ENCODE results near the gene VWCE. TPM values are rescaled to one million over a fixed set of nuclear protein-coding genes. Genes with fewer than 3 reads are reported as not detected.
"Not testable (repeated sequence)": the region's sequence is repeated elsewhere in the genome, so short reads cannot be mapped to it uniquely, and the experiment has no call there.

VWCE gene
- total RNA-seq, 3 donors from 2014 or later (not counting 1 experiment from before 2014, with no cell fraction given): 0.61 to 0.95 (median 0.82) TPM

- intact Hi-C loops (cut with micrococcal nuclease); H3K27ac ChIP-seq (ENCODE audit: low read length); H3K9me3 Mint-ChIP-seq; H3K36me3 Mint-ChIP-seq; H3K27ac Mint-ChIP-seq; H3K9me3 ChIP-seq (ENCODE audit: control insufficient read depth, insufficient read depth, low read length); H3K4me3 Mint-ChIP-seq; H3K4me3 ChIP-seq (ENCODE audit: low read length); H3K4me1 ChIP-seq (ENCODE audit: control insufficient read depth, insufficient read depth, low read length); ATAC-seq; H3K27me3 Mint-ChIP-seq (ENCODE audit: low read depth in 2 of 2); H3K27me3 ChIP-seq (ENCODE audit: control insufficient read depth, insufficient read depth, low read length); DNase-seq; H3K4me1 Mint-ChIP-seq; H3K36me3 ChIP-seq (ENCODE audit: control insufficient read depth, insufficient read depth, low read length): not testable (repeated sequence)
- no CpG with 5 or more reads among the region's 6 CpGs for WGBS (ENCODE audit: insufficient coverage)
Measured at GRCh38 chr11:61229458-61229857, 65.7 kb downstream of the VWCE start.

DNA sequence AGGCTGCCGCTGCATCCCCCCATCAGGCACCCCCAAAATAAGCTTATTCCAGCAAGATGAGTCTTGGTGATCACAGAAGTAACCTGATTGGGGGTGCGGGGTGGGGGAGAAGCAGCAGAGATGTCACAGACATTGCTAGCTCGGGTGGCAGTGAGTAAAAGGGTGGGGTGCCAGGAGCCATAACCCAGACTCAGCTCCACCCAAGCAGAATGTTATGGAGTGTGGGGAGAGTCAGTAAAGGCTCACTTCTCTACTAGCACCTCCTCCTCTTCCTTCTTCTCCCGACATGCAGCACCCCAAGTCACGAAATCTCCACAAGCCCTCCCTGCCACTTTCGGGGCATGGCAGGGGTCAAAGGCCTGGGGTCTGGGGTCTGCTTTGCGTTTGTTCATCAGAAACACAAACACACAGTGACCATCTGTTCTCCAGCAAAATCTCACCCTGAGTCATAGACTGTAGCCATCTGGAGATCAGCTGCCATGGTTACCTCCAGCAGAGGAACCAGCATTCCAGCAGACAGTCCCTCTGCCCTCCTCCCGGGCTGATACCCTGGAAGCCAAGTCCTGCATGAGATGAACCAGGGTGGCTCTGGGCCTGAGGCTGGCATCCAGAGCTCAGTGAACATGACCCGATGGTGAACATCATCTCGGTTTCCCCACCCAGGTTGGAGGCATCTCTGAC, 68.5 kb downstream of the VWCE start:
- H3K36me3 ChIP-seq (ENCODE audit: control insufficient read depth, insufficient read depth, low read length); H3K27me3 ChIP-seq (ENCODE audit: control insufficient read depth, insufficient read depth, low read length); H3K27ac ChIP-seq (ENCODE audit: low read length); H3K4me3 Mint-ChIP-seq; H3K4me1 Mint-ChIP-seq; DNase-seq; H3K9me3 Mint-ChIP-seq; H3K27ac Mint-ChIP-seq; H3K27me3 Mint-ChIP-seq (ENCODE audit: low read depth in 2 of 2); H3K36me3 Mint-ChIP-seq; intact Hi-C loops (cut with micrococcal nuclease); H3K4me3 ChIP-seq (ENCODE audit: low read length); H3K9me3 ChIP-seq (ENCODE audit: control insufficient read depth, insufficient read depth, low read length); ATAC-seq; H3K4me1 ChIP-seq (ENCODE audit: control insufficient read depth, insufficient read depth, low read length): not testable (repeated sequence)
- no CpG with 5 or more reads among the region's 10 CpGs for WGBS (ENCODE audit: insufficient coverage)

- H3K36me3 ChIP-seq (ENCODE audit: control insufficient read depth, insufficient read depth, low read length); H3K4me1 Mint-ChIP-seq; H3K4me1 ChIP-seq (ENCODE audit: control insufficient read depth, insufficient read depth, low read length); ATAC-seq; H3K4me3 Mint-ChIP-seq; H3K36me3 Mint-ChIP-seq; DNase-seq; H3K27me3 ChIP-seq (ENCODE audit: control insufficient read depth, insufficient read depth, low read length); H3K9me3 ChIP-seq (ENCODE audit: control insufficient read depth, insufficient read depth, low read length); H3K9me3 Mint-ChIP-seq; H3K27ac ChIP-seq (ENCODE audit: low read length); intact Hi-C loops (cut with micrococcal nuclease); H3K27ac Mint-ChIP-seq; H3K27me3 Mint-ChIP-seq (ENCODE audit: low read depth in 2 of 2); H3K4me3 ChIP-seq (ENCODE audit: low read length): not testable (repeated sequence)
- no CpG with 5 or more reads among the region's 5 CpGs for WGBS (ENCODE audit: insufficient coverage)
Measured at GRCh38 chr11:61222692-61223091, 72.4 kb downstream of the VWCE start.

GRCh38 chr11:61222047-61222446, 73.1 kb downstream of the VWCE start, which contains the start of gene PGA4:
Gene PGA4, plus strand, starts transcription at chr11:61222347. Its CDS starts 54 bp downstream, at chr11:61222401.
- H3K4me3 ChIP-seq (ENCODE audit: low read length); ATAC-seq; H3K27ac ChIP-seq (ENCODE audit: low read length); H3K9me3 Mint-ChIP-seq; H3K4me1 Mint-ChIP-seq; H3K27me3 Mint-ChIP-seq (ENCODE audit: low read depth in 2 of 2); H3K9me3 ChIP-seq (ENCODE audit: control insufficient read depth, insufficient read depth, low read length); DNase-seq; H3K36me3 ChIP-seq (ENCODE audit: control insufficient read depth, insufficient read depth, low read length); H3K27ac Mint-ChIP-seq; H3K27me3 ChIP-seq (ENCODE audit: control insufficient read depth, insufficient read depth, low read length); H3K4me3 Mint-ChIP-seq; H3K4me1 ChIP-seq (ENCODE audit: control insufficient read depth, insufficient read depth, low read length); H3K36me3 Mint-ChIP-seq; intact Hi-C loops (cut with micrococcal nuclease): not testable (repeated sequence)
- no CpG with 5 or more reads among the region's 8 CpGs for WGBS (ENCODE audit: insufficient coverage)

- H3K9me3 Mint-ChIP-seq; H3K4me3 ChIP-seq (ENCODE audit: low read length); DNase-seq; H3K27ac Mint-ChIP-seq; H3K4me3 Mint-ChIP-seq; H3K27me3 Mint-ChIP-seq (ENCODE audit: low read depth in 2 of 2); H3K27ac ChIP-seq (ENCODE audit: low read length); H3K36me3 ChIP-seq (ENCODE audit: control insufficient read depth, insufficient read depth, low read length); H3K9me3 ChIP-seq (ENCODE audit: control insufficient read depth, insufficient read depth, low read length); ATAC-seq; H3K27me3 ChIP-seq (ENCODE audit: control insufficient read depth, insufficient read depth, low read length); intact Hi-C loops (cut with micrococcal nuclease); H3K4me1 Mint-ChIP-seq; H3K4me1 ChIP-seq (ENCODE audit: control insufficient read depth, insufficient read depth, low read length); H3K36me3 Mint-ChIP-seq: not testable (repeated sequence)
- WGBS (ENCODE audit: insufficient coverage): no CpG with 5 or more reads among the region's 5 CpGs
Measured at GRCh38 chr11:61219016-61219415, 76.1 kb downstream of the VWCE start.

DNA sequence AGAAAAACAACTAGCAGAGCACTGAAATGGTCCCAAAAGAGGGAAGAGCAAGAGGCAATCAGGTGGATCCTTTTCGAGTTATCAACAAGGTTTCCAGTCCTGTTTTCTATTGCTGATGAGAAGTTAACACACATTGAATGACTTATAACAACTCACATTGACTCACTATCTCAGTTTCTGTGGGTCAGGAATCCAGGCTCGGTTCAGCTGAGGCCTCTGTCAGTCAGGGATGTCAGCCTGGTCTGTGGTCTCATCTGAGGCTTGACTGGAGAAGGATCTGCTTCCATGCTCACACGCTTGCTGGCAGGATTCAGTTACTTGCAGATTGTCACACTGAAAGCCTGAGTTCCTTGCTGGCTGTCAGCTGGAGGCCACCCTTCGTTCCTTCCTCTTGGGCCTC, 76.8 kb downstream of the VWCE start:
- H3K36me3 Mint-ChIP-seq; H3K27ac Mint-ChIP-seq; H3K9me3 Mint-ChIP-seq; intact Hi-C loops (cut with micrococcal nuclease); H3K4me3 ChIP-seq (ENCODE audit: low read length); H3K4me3 Mint-ChIP-seq; H3K27ac ChIP-seq (ENCODE audit: low read length); DNase-seq; H3K9me3 ChIP-seq (ENCODE audit: control insufficient read depth, insufficient read depth, low read length); H3K36me3 ChIP-seq (ENCODE audit: control insufficient read depth, insufficient read depth, low read length); H3K27me3 ChIP-seq (ENCODE audit: control insufficient read depth, insufficient read depth, low read length); ATAC-seq; H3K4me1 ChIP-seq (ENCODE audit: control insufficient read depth, insufficient read depth, low read length); H3K27me3 Mint-ChIP-seq (ENCODE audit: low read depth in 2 of 2); H3K4me1 Mint-ChIP-seq: not testable (repeated sequence)
- WGBS (ENCODE audit: insufficient coverage): no CpG with 5 or more reads among the region's 4 CpGs

- H3K9me3 Mint-ChIP-seq; H3K36me3 Mint-ChIP-seq; H3K27ac Mint-ChIP-seq; intact Hi-C loops (cut with micrococcal nuclease); H3K4me1 Mint-ChIP-seq; DNase-seq; H3K27me3 Mint-ChIP-seq (ENCODE audit: low read depth in 2 of 2); H3K36me3 ChIP-seq (ENCODE audit: control insufficient read depth, insufficient read depth, low read length); H3K4me1 ChIP-seq (ENCODE audit: control insufficient read depth, insufficient read depth, low read length); H3K4me3 ChIP-seq (ENCODE audit: low read length); H3K4me3 Mint-ChIP-seq; H3K27ac ChIP-seq (ENCODE audit: low read length); ATAC-seq; H3K27me3 ChIP-seq (ENCODE audit: control insufficient read depth, insufficient read depth, low read length); H3K9me3 ChIP-seq (ENCODE audit: control insufficient read depth, insufficient read depth, low read length): not testable (repeated sequence)
- no CpG with 5 or more reads among the region's 3 CpGs for WGBS (ENCODE audit: insufficient coverage)
Measured at GRCh38 chr11:61213711-61214324, 81.3 kb downstream of the VWCE start.

- H3K4me3 ChIP-seq (ENCODE audit: low read length); intact Hi-C loops (cut with micrococcal nuclease); H3K27ac Mint-ChIP-seq; ATAC-seq; H3K27me3 Mint-ChIP-seq (ENCODE audit: low read depth in 2 of 2); H3K9me3 Mint-ChIP-seq; H3K4me1 Mint-ChIP-seq; H3K36me3 Mint-ChIP-seq; H3K4me1 ChIP-seq (ENCODE audit: control insufficient read depth, insufficient read depth, low read length); H3K36me3 ChIP-seq (ENCODE audit: control insufficient read depth, insufficient read depth, low read length); H3K9me3 ChIP-seq (ENCODE audit: control insufficient read depth, insufficient read depth, low read length); H3K27me3 ChIP-seq (ENCODE audit: control insufficient read depth, insufficient read depth, low read length); H3K4me3 Mint-ChIP-seq; DNase-seq; H3K27ac ChIP-seq (ENCODE audit: low read length): not testable (repeated sequence)
- WGBS (ENCODE audit: insufficient coverage): no CpG with 5 or more reads among the region's 15 CpGs
Measured at GRCh38 chr11:61212202-61212601, 82.9 kb downstream of the VWCE start.
